Neural progenitor cell (in vitro differentiated cells): ENCODE measurements around the gene SPAG7.

Source experiments
- EZH2 ChIP-seq: fragments of 200-600 bp; sonication (generic); IDR thresholded peaks from 2 replicates; pipeline ENCODE4 v1.6.1; 2017; ENCODE audit warnings: antibody characterized with exemption, mild to moderate bottlenecking, moderate library complexity
- EZH2phosphoT487 ChIP-seq: fragments of 200-600 bp; sonication (generic); IDR thresholded peaks from 2 replicates; pipeline ENCODE4 v1.6.1; 2017; ENCODE audit warnings: antibody characterized with exemption
- TF ChIP-seq, protein P1 (sequence below): fragments of 200-600 bp; sonication (generic); IDR thresholded peaks from 2 replicates; pipeline ENCODE4 v1.5.1; 2017; ENCODE audit warnings: antibody characterized with exemption, mild to moderate bottlenecking

DNA sequence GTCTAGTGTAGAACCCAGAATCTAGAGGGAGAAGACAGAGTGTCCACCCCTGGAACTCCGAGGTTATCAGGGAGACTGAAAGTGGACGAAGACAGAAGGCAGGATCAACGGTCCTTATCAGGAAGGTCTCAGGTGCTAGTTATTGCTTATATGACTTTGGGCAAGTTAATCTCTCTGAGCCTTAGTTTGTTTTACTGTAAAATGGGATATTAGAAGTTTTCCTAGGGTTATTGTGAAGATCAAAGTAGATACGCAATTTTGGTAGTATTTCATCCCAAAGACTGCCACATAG is 26.4 kb downstream of the SPAG7 start:
- TF ChIP-seq, protein P1, sequence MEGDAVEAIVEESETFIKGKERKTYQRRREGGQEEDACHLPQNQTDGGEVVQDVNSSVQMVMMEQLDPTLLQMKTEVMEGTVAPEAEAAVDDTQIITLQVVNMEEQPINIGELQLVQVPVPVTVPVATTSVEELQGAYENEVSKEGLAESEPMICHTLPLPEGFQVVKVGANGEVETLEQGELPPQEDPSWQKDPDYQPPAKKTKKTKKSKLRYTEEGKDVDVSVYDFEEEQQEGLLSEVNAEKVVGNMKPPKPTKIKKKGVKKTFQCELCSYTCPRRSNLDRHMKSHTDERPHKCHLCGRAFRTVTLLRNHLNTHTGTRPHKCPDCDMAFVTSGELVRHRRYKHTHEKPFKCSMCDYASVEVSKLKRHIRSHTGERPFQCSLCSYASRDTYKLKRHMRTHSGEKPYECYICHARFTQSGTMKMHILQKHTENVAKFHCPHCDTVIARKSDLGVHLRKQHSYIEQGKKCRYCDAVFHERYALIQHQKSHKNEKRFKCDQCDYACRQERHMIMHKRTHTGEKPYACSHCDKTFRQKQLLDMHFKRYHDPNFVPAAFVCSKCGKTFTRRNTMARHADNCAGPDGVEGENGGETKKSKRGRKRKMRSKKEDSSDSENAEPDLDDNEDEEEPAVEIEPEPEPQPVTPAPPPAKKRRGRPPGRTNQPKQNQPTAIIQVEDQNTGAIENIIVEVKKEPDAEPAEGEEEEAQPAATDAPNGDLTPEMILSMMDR, result no peak
- TF ChIP-seq EZH2phosphoT487, result no peak
- no peak for TF ChIP-seq EZH2
